K562 (cell line): ENCODE data around the gene NPB. TPM values are rescaled to one million over a fixed set of nuclear protein-coding genes. Genes with fewer than 3 reads are reported as not detected.
A peak's percentile ranks its signal among the peaks of the same experiment; 100 is the strongest.

ENCODE experiments used
- ATF6 ChIP-seq: sonication (generic); formaldehyde crosslinking; IDR thresholded peaks from 2 replicates; pipeline ENCODE4 v1.4.0; 2020; ENCODE audit warnings: mild to moderate bottlenecking, missing genetic modification reagents
- E2F1 ChIP-seq: sonication (generic); formaldehyde crosslinking; IDR thresholded peaks from 2 replicates; pipeline ENCODE4 v1.8.1; 2023; ENCODE audit warnings: mild to moderate bottlenecking, missing genetic modification reagents, moderate library complexity
- GTF2B ChIP-seq: IDR thresholded peaks from 2 replicates; pipeline ENCODE4 v1.6.1; 2011; ENCODE audit not compliant: insufficient read length; ENCODE audit errors: extremely low read depth
- HES1 ChIP-seq: fragments of 450-650 bp; IDR thresholded peaks from 2 replicates; pipeline ENCODE4 v1.6.1; 2016; ENCODE audit warnings: low read depth, mild to moderate bottlenecking, moderate library complexity
- HNRNPLL ChIP-seq: fragments of 200-400 bp; formaldehyde crosslinking; IDR thresholded peaks from 2 replicates; pipeline ENCODE4 v1.6.1; 2017; ENCODE audit warnings: low read length, low read depth, mild to moderate bottlenecking; ENCODE audit not compliant: poor library complexity, severe bottlenecking
- JUN ChIP-seq, 2 experiments: sonication (generic) in 1 of 2; formaldehyde crosslinking in 1 of 2; IDR thresholded peaks; 2 replicates each; pipeline versions ENCODE4 v1.6.1 to v1.8.0; 2012 to 2022; ENCODE audit warnings: borderline replicate concordance in 2 of 2, mild to moderate bottlenecking in 2 of 2, improper control_type of control experiment in 1 of 2, low read depth in 1 of 2, low read length in 1 of 2, missing genetic modification reagents in 1 of 2
- MAFF ChIP-seq: IDR thresholded peaks from 2 replicates; pipeline ENCODE4 v1.6.1; 2012; ENCODE audit warnings: low read length, improper control_type of control experiment
- MEIS2 ChIP-seq: fragments of 450-650 bp; IDR thresholded peaks from 2 replicates; pipeline ENCODE4 v1.6.1; 2014; ENCODE audit warnings: mild to moderate bottlenecking; ENCODE audit not compliant: partially characterized antibody
- NR3C1 ChIP-seq: sonication (generic); formaldehyde crosslinking; IDR thresholded peaks from 2 replicates; pipeline ENCODE4 v1.8.1; 2022; ENCODE audit warnings: missing genetic modification reagents
- POLR2B ChIP-seq: fragments of 450-650 bp; IDR thresholded peaks from 2 replicates; pipeline ENCODE4 v1.6.1; 2018; ENCODE audit warnings: low read depth; ENCODE audit not compliant: partially characterized antibody
- RFX1 ChIP-seq: fragments of 450-650 bp; IDR thresholded peaks from 2 replicates; pipeline ENCODE4 v1.6.1; 2016; ENCODE audit warnings: mild to moderate bottlenecking, moderate library complexity
- SAP30 ChIP-seq: fragments of 200-600 bp; sonication (generic); IDR thresholded peaks from 2 replicates; pipeline ENCODE4 v1.6.1; 2012; ENCODE audit warnings: borderline replicate concordance, low read depth, mild to moderate bottlenecking, moderate library complexity, low read length, control low read depth, inconsistent platforms; ENCODE audit not compliant: insufficient read depth, poor library complexity, severe bottlenecking
- SIN3A ChIP-seq, 2 experiments: fragments of 150-350 bp in 1 of 2; IDR thresholded peaks; 2 replicates each; pipeline ENCODE4 v1.6.1; 2011 to 2016; ENCODE audit warnings: borderline replicate concordance in 2 of 2, low read depth in 2 of 2, low read length in 2 of 2, mild to moderate bottlenecking in 2 of 2, moderate library complexity in 2 of 2; ENCODE audit not compliant: control insufficient read depth in 1 of 2
- SMC3 ChIP-seq: conservative IDR thresholded peaks from 2 replicates; pipeline ENCODE4 v1.6.1; 2011; ENCODE audit warnings: low read depth, low read length, improper control_type of control experiment; ENCODE audit not compliant: insufficient read depth
- STAT6 ChIP-seq: sonication (generic); formaldehyde crosslinking; IDR thresholded peaks from 2 replicates; pipeline ENCODE4 v1.8.1; 2023; ENCODE audit warnings: mild to moderate bottlenecking, missing genetic modification reagents
- TCF7 ChIP-seq: sonication (generic); IDR thresholded peaks from 2 replicates; pipeline ENCODE4 v1.6.1; 2016; ENCODE audit warnings: antibody characterized with exemption, borderline replicate concordance
- ZKSCAN1 ChIP-seq: fragments of 150-350 bp; IDR thresholded peaks from 2 replicates; pipeline ENCODE4 v1.6.1; 2016; ENCODE audit warnings: low read depth, low read length
- ZNF224 ChIP-seq: sonication (generic); formaldehyde crosslinking; IDR thresholded peaks from 2 replicates; pipeline ENCODE4 v1.8.0; 2022; ENCODE audit warnings: mild to moderate bottlenecking, missing genetic modification reagents
- polyA plus RNA-seq, 8 experiments: library from polyadenylated mRNA; depleted of rRNA in 4 of 8; stranded (reverse) in 5 of 8; unstranded in 3 of 8; fragments of >200 nt; fragmentation: Nextera tagmentation in 2 of 8; fragmentation: Illumina TruSeq in 1 of 8; extraction: Ambion mirVana in 2 of 8; extraction: Trizol in 1 of 8; gene quantifications; 2 replicates each; pipeline versions ENCODE4 v1.2.1 to v1.2.3, GENCODE V29; 2011 to 2014; ENCODE audit warnings: inconsistent platforms in 1 of 8, missing spikeins in 1 of 8
- total RNA-seq, 7 experiments: library from RNA; depleted of rRNA in 6 of 7; stranded (reverse); fragments of >200 nt in 6 of 7; fragmentation: Illumina TruSeq in 2 of 7; extraction: Trizol in 2 of 7; gene quantifications; 2 replicates each; pipeline versions ENCODE4 v1.2.1 to v1.2.3, GENCODE V29; 2011 to 2021; ENCODE audit warnings: low replicate concordance in 1 of 7

NPB gene
- total and polyA plus RNA-seq, 9 of the 15 experiments (the other 6 are each of a cell fraction or from before 2014, with no cell fraction given), result 0.03 to 0.61 (median 0.14) TPM; not detected in 2

GRCh38 chr17:81859906-81860755, 41.9 kb upstream of the NPB start, which contains the start of gene P4HB (continued):
- peak in 1 of 2 experiments; percentile 68; a peak in 1 of 4 replicates for TF ChIP-seq SIN3A (IDR thresholded peaks at IDR 0.05; ENCODE audit: borderline replicate concordance in 2 of 2, control insufficient read depth in 1 of 2, low read depth in 2 of 2, low read length in 2 of 2)
- TF ChIP-seq ZNF224, result no peak
- TF ChIP-seq MEIS2, result no peak
- no peak for TF ChIP-seq HES1
- no peak for TF ChIP-seq MAFF
- 0 out of 2 replicates have a peak, but pooled peaks have one; percentile 18 for TF ChIP-seq ATF6
- TF ChIP-seq NR3C1 (CRISPR knock-in tag), result 0 out of 2 replicates have a peak, but pooled peaks have one; percentile 64
- TF ChIP-seq ZKSCAN1, result no peak
- TF ChIP-seq POLR2B, result peak; percentile 52
- TF ChIP-seq SMC3, result no peak
- peak; percentile 6 for TF ChIP-seq HNRNPLL
- no peak for TF ChIP-seq RFX1
- TF ChIP-seq STAT6, result 0 out of 2 replicates have a peak, but pooled peaks have one; percentile 9
- peak; percentile 68 for TF ChIP-seq GTF2B
- TF ChIP-seq SAP30, result peak; percentile 63
- no peak for TF ChIP-seq JUN (IDR thresholded peaks at IDR 0.05; ENCODE audit: borderline replicate concordance, low read depth, low read length)
- 0 out of 2 replicates have a peak, but pooled peaks have one; percentile 78 for TF ChIP-seq JUN (CRISPR knock-in tag; IDR thresholded peaks at IDR 0.05; ENCODE audit: borderline replicate concordance)
- TF ChIP-seq TCF7, result no peak
- TF ChIP-seq E2F1 (CRISPR knock-in tag), result peak; percentile 67; the same call in 1 of the 2 replicates
